Activated CD8-positive, alpha-beta T cell treated with anti-CD3 and anti-CD28 coated beads for 36 hours (primary cell): Measurements from ENCODE around the gene BAIAP2L2. TPM values are rescaled to one million over a fixed set of nuclear protein-coding genes. Genes with fewer than 3 reads are reported as not detected.

Experiments
- ATAC-seq: fragments of 200-7000 bp; cut with Tn5 transposase; one replicate; pipeline ENCODE4 v1.10.0; 2021; ENCODE audit warnings: mild to moderate bottlenecking, moderate library complexity
- CTCF ChIA-PET: fragments of 350-600 bp; sonication (Branson Sonifier 250); formaldehyde crosslinking; loops from one replicate; lab custom pipeline; 2021; ENCODE audit warnings: antibody characterized with exemption; lab: Charles Lee
- POLR2A ChIA-PET: fragments of 350-600 bp; sonication (Branson Sonifier 250); formaldehyde crosslinking; loops from one replicate; lab custom pipeline; 2021; ENCODE audit warnings: antibody characterized with exemption; lab: Charles Lee
- DNase-seq: peaks from one replicate; pipeline ENCODE4 v3.0.0-alpha.2; 2020
- H3K27ac Mint-ChIP-seq: one replicate; pipeline ENCODE4 v1.8.0; 2021; ENCODE audit warnings: mild to moderate bottlenecking, mixed read lengths
- H3K27me3 Mint-ChIP-seq: one replicate; pipeline ENCODE4 v1.8.0; 2021; ENCODE audit warnings: mixed read lengths
- H3K36me3 Mint-ChIP-seq: one replicate; pipeline ENCODE4 v1.8.0; 2021; ENCODE audit warnings: low read depth, mixed read lengths
- H3K4me1 Mint-ChIP-seq: one replicate; pipeline ENCODE4 v1.8.0; 2021; ENCODE audit warnings: low read depth, mixed read lengths
- H3K4me3 Mint-ChIP-seq: one replicate; pipeline ENCODE4 v1.8.0; 2021; ENCODE audit warnings: mild to moderate bottlenecking, moderate library complexity, mixed read lengths
- H3K9me3 Mint-ChIP-seq: one replicate; pipeline ENCODE4 v1.8.0; 2021; ENCODE audit warnings: mixed read lengths
- intact Hi-C: fragments of 100-400 bp; cut with micrococcal nuclease; formaldehyde crosslinking; loops from one replicate; pipeline ENCODE4 v1.10.0; 2022
- total RNA-seq, 2 experiments: library from RNA; stranded (reverse); gene quantifications; one replicate each; pipeline ENCODE4 v1.2.3, GENCODE V29; 2021
- TF ChIP-seq, protein P1 (sequence below): fragments of 200-600 bp; IDR thresholded peaks from one replicate; pipeline ENCODE4 v1.8.0; 2022; ENCODE audit warnings: antibody characterized with exemption, mild to moderate bottlenecking

BAIAP2L2 gene
- total RNA-seq, 2 experiments from 2014 or later, result 0.61 to 0.67 TPM

- H3K9me3 Mint-ChIP-seq, result no peaks in the 10 kb centered on the region
- peaks cover 2% of the 10 kb centered on the region for H3K36me3 Mint-ChIP-seq
- ChIA-PET CTCF (interaction anchor here (1.1 kb wide), 1 partner anchor 55 kb away, joined by 6 read pairs; no protein-coding TSS in a partner anchor), POLR2A (interaction anchor here (1.1 kb wide), 1 partner anchor 24 kb away, joined by 3 read pairs; no protein-coding TSS in a partner anchor)
- TF ChIP-seq, protein P1, sequence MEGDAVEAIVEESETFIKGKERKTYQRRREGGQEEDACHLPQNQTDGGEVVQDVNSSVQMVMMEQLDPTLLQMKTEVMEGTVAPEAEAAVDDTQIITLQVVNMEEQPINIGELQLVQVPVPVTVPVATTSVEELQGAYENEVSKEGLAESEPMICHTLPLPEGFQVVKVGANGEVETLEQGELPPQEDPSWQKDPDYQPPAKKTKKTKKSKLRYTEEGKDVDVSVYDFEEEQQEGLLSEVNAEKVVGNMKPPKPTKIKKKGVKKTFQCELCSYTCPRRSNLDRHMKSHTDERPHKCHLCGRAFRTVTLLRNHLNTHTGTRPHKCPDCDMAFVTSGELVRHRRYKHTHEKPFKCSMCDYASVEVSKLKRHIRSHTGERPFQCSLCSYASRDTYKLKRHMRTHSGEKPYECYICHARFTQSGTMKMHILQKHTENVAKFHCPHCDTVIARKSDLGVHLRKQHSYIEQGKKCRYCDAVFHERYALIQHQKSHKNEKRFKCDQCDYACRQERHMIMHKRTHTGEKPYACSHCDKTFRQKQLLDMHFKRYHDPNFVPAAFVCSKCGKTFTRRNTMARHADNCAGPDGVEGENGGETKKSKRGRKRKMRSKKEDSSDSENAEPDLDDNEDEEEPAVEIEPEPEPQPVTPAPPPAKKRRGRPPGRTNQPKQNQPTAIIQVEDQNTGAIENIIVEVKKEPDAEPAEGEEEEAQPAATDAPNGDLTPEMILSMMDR, result no peak
- intact Hi-C loops, result no loop called here
- no peaks in the 10 kb centered on the region for H3K27me3 Mint-ChIP-seq
- DNase-seq, result no peak
- no peak overlapping the region for H3K27ac Mint-ChIP-seq
- H3K4me3 Mint-ChIP-seq, result no peak overlapping the region
- no peak for ATAC-seq
- H3K4me1 Mint-ChIP-seq, result peaks cover 9% of the 10 kb centered on the region
Measured at GRCh38 chr22:38106814-38107578, 3.5 kb downstream of the BAIAP2L2 start.

DNA sequence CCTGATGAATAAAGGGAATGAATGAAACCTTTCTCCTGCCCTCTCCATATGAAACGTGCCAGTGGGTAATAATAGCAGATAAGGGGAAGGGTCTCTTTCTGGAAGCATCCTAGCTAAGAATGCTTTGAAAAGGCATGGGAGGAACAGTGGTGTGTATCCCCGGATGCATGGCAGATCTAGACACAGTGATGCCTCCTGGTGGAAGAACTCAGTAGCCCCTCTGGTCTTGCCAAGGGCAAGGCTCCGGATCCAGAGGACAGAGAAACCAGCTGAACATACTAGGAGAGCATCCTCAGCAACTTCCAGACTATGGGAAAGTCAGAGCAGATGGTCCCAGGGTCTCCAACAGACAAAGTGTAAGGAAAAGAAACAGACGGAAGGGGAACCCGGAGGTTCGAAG is 6.4 kb downstream of the BAIAP2L2 start:
- no peaks in the 10 kb centered on the region for H3K27me3 Mint-ChIP-seq
- H3K36me3 Mint-ChIP-seq, result no peaks in the 10 kb centered on the region
- peaks cover 6% of the 10 kb centered on the region for H3K4me1 Mint-ChIP-seq
- TF ChIP-seq, protein P1, result no peak
- no peak overlapping the region for H3K27ac Mint-ChIP-seq
- no peak overlapping the region for H3K4me3 Mint-ChIP-seq
- DNase-seq (no peak), ATAC-seq (no peak)
- no peaks in the 10 kb centered on the region for H3K9me3 Mint-ChIP-seq
- intact Hi-C loops, result no loop called here
- CTCF ChIA-PET, result interaction anchor here (0.9 to 1.7 kb wide), 3 partner anchors 8 to 51 kb away, joined by 3 to 9 read pairs (median 4); no protein-coding TSS in a partner anchor
- POLR2A ChIA-PET, result interaction anchor here (1.4 kb wide), 1 partner anchor 78 kb away, joined by 4 read pairs; the partner anchor contains the start of gene PLA2G6

DNA sequence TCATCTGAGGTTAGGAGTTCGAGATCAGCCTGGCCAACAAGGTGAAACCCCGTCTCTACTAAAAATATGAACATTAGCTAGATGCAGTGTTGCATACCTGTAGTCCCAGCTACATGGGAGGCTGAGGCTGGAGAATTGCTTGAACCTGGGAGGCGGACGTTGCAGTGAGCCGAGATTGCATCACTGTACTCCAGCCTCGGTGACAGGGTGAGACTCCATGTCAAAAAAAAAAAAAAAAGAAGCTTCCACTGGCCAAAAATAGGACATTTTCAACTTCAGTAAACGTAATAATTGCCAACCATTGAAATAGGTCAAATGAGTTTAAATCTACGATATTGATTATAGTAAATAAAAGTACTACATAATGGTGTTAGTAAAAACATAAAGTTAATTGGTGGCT is 6.8 kb downstream of the BAIAP2L2 start:
- POLR2A ChIA-PET, result interaction anchor here (1.4 kb wide), 1 partner anchor 78 kb away, joined by 4 read pairs; the partner anchor contains the start of gene PLA2G6
- Mint-ChIP-seq H3K27ac (no peak overlapping the region), H3K4me1 (peaks cover 6% of the 10 kb centered on the region), H3K9me3 (no peaks in the 10 kb centered on the region), H3K4me3 (no peak overlapping the region), H3K27me3 (no peaks in the 10 kb centered on the region), H3K36me3 (no peaks in the 10 kb centered on the region)
- DNase-seq (no peak), ATAC-seq (no peak)
- intact Hi-C loops, result no loop called here
- CTCF ChIA-PET, result interaction anchor here (0.9 to 1.7 kb wide), 3 partner anchors 8 to 51 kb away, joined by 3 to 9 read pairs (median 4); no protein-coding TSS in a partner anchor
- TF ChIP-seq, protein P1, result no peak

GRCh38 chr22:38098410-38099249 is 11.9 kb downstream of the BAIAP2L2 start:
- Mint-ChIP-seq H3K4me1 (no peaks in the 10 kb centered on the region), H3K9me3 (no peaks in the 10 kb centered on the region), H3K36me3 (no peaks in the 10 kb centered on the region), H3K4me3 (no peak overlapping the region), H3K27ac (no peak overlapping the region), H3K27me3 (no peaks in the 10 kb centered on the region)
- TF ChIP-seq, protein P1, result no peak
- CTCF ChIA-PET, result interaction anchor here (0.8 to 4.3 kb wide), 3 partner anchors 15 to 46 kb away, joined by 3 to 23 read pairs (median 10); no protein-coding TSS in a partner anchor
- DNase-seq (no peak), ATAC-seq (no peak)
- POLR2A ChIA-PET, result interaction anchor here (0.9 to 1.0 kb wide), 2 partner anchors 16 to 94 kb away, joined by 3 read pairs; no protein-coding TSS in a partner anchor
- intact Hi-C loops, result no loop called here
